Stimulated activated naive CD8-positive, alpha-beta T cell treated with anti-CD3 and anti-CD28 coated beads, Interleukin-15, Interleukin-2, amounts not matched to agents 100 ng/mL and 50 ng/mL, for 24 hours (primary cell): ENCODE data around the gene HSDL1.

Experiments used
- H3K27ac Mint-ChIP-seq: one replicate; pipeline ENCODE4 v1.8.0; 2021; ENCODE audit warnings: mild to moderate bottlenecking, mixed read lengths
- H3K27me3 Mint-ChIP-seq: one replicate; pipeline ENCODE4 v1.8.0; 2021; ENCODE audit warnings: mixed read lengths
- H3K36me3 Mint-ChIP-seq: one replicate; pipeline ENCODE4 v1.8.0; 2021; ENCODE audit warnings: low read depth, mixed read lengths
- H3K4me1 Mint-ChIP-seq: one replicate; pipeline ENCODE4 v1.8.0; 2021; ENCODE audit warnings: low read depth, mixed read lengths
- H3K4me3 Mint-ChIP-seq: one replicate; pipeline ENCODE4 v1.8.0; 2021; ENCODE audit warnings: mild to moderate bottlenecking, mixed read lengths
- H3K9me3 Mint-ChIP-seq: one replicate; pipeline ENCODE4 v1.8.0; 2021; ENCODE audit warnings: mixed read lengths

HSDL1 gene

GRCh38 chr16:84159007-84159406, 14.0 kb upstream of the HSDL1 start:
- H3K27ac Mint-ChIP-seq = no peak overlapping the region
- H3K9me3 Mint-ChIP-seq = no peaks in the 10 kb centered on the region
- H3K4me3 Mint-ChIP-seq = no peak overlapping the region
- peaks cover 46% of the 10 kb centered on the region for H3K27me3 Mint-ChIP-seq
- H3K36me3 Mint-ChIP-seq = no peaks in the 10 kb centered on the region
- H3K4me1 Mint-ChIP-seq = no peaks in the 10 kb centered on the region

GRCh38 chr16:84156342-84156784, 11.4 kb upstream of the HSDL1 start:
- H3K27me3 Mint-ChIP-seq = peaks cover 35% of the 10 kb centered on the region
- H3K27ac Mint-ChIP-seq = no peak overlapping the region
- no peaks in the 10 kb centered on the region for H3K36me3 Mint-ChIP-seq
- H3K4me1 Mint-ChIP-seq = no peaks in the 10 kb centered on the region
- no peaks in the 10 kb centered on the region for H3K9me3 Mint-ChIP-seq
- no peak overlapping the region for H3K4me3 Mint-ChIP-seq

- H3K9me3 Mint-ChIP-seq = no peaks in the 10 kb centered on the region
- H3K4me3 Mint-ChIP-seq = no peak overlapping the region
- no peak overlapping the region for H3K27ac Mint-ChIP-seq
- no peaks in the 10 kb centered on the region for H3K4me1 Mint-ChIP-seq
- peaks cover 32% of the 10 kb centered on the region for H3K27me3 Mint-ChIP-seq
- no peaks in the 10 kb centered on the region for H3K36me3 Mint-ChIP-seq
Observed at GRCh38 chr16:84155771-84156170, 10.8 kb upstream of the HSDL1 start.

GRCh38 chr16:84155226-84155625, 10.2 kb upstream of the HSDL1 start:
- Mint-ChIP-seq H3K4me1 (no peaks in the 10 kb centered on the region), H3K36me3 (no peaks in the 10 kb centered on the region), H3K27me3 (peaks cover 33% of the 10 kb centered on the region)

GRCh38 chr16:84153660-84154214, 8.8 kb upstream of the HSDL1 start:
- Mint-ChIP-seq H3K27me3 (peaks cover 28% of the 10 kb centered on the region), H3K4me3 (no peak overlapping the region), H3K9me3 (no peaks in the 10 kb centered on the region), H3K36me3 (no peaks in the 10 kb centered on the region), H3K4me1 (no peaks in the 10 kb centered on the region), H3K27ac (no peak overlapping the region)

More at GRCh38 chr16:84155226-84155625, 10.2 kb upstream of the HSDL1 start:
- Mint-ChIP-seq H3K27ac (no peak overlapping the region), H3K4me3 (no peak overlapping the region), H3K9me3 (no peaks in the 10 kb centered on the region)

- Mint-ChIP-seq H3K4me1 (no peaks in the 10 kb centered on the region), H3K27me3 (peaks cover 22% of the 10 kb centered on the region), H3K9me3 (no peaks in the 10 kb centered on the region), H3K36me3 (no peaks in the 10 kb centered on the region), H3K27ac (no peak overlapping the region), H3K4me3 (no peak overlapping the region)
Observed at GRCh38 chr16:84150926-84151325, 5.9 kb upstream of the HSDL1 start.

GRCh38 chr16:84144209-84144858, 643 bp downstream of the HSDL1 start:
- Mint-ChIP-seq H3K27ac (peak overlapping the region; percentile 82), H3K9me3 (no peaks in the 10 kb centered on the region), H3K36me3 (peaks cover 4% of the 10 kb centered on the region), H3K27me3 (peaks cover 8% of the 10 kb centered on the region), H3K4me1 (peaks cover 39% of the 10 kb centered on the region), H3K4me3 (peak overlapping the region; percentile 90)

GRCh38 chr16:84143784-84144199, 1.2 kb downstream of the HSDL1 start:
- H3K4me1 Mint-ChIP-seq = peaks cover 44% of the 10 kb centered on the region
- H3K4me3 Mint-ChIP-seq = peak overlapping the region; percentile 90
- H3K9me3 Mint-ChIP-seq = no peaks in the 10 kb centered on the region
- peak overlapping the region; percentile 82 for H3K27ac Mint-ChIP-seq
- H3K27me3 Mint-ChIP-seq = peaks cover 5% of the 10 kb centered on the region
- H3K36me3 Mint-ChIP-seq = peaks cover 8% of the 10 kb centered on the region

- peak overlapping the region; percentile 64 for H3K4me3 Mint-ChIP-seq
Observed at GRCh38 chr16:84143081-84143480, 1.9 kb downstream of the HSDL1 start.

GRCh38 chr16:84141143-84141670, 3.8 kb downstream of the HSDL1 start:
- H3K36me3 Mint-ChIP-seq = peaks cover 11% of the 10 kb centered on the region
- no peaks in the 10 kb centered on the region for H3K27me3 Mint-ChIP-seq
- H3K9me3 Mint-ChIP-seq = no peaks in the 10 kb centered on the region
- H3K4me3 Mint-ChIP-seq = no peak overlapping the region
- no peak overlapping the region for H3K27ac Mint-ChIP-seq
- H3K4me1 Mint-ChIP-seq = peaks cover 70% of the 10 kb centered on the region

More at GRCh38 chr16:84143081-84143480, 1.9 kb downstream of the HSDL1 start:
- peaks cover 51% of the 10 kb centered on the region for H3K4me1 Mint-ChIP-seq
- peaks cover 4% of the 10 kb centered on the region for H3K27me3 Mint-ChIP-seq
- H3K9me3 Mint-ChIP-seq = no peaks in the 10 kb centered on the region
- peaks cover 11% of the 10 kb centered on the region for H3K36me3 Mint-ChIP-seq
- peak overlapping the region; percentile 50 for H3K27ac Mint-ChIP-seq

- peaks cover 15% of the 10 kb centered on the region for H3K36me3 Mint-ChIP-seq
- peaks cover 74% of the 10 kb centered on the region for H3K4me1 Mint-ChIP-seq
- no peaks in the 10 kb centered on the region for H3K27me3 Mint-ChIP-seq
- no peaks in the 10 kb centered on the region for H3K9me3 Mint-ChIP-seq
- peak overlapping the region; percentile 96 for H3K27ac Mint-ChIP-seq
- H3K4me3 Mint-ChIP-seq = no peak overlapping the region
Observed at GRCh38 chr16:84139628-84140258, 5.2 kb downstream of the HSDL1 start.

- Mint-ChIP-seq H3K27me3 (no peaks in the 10 kb centered on the region), H3K4me3 (peak overlapping the region; percentile 75), H3K4me1 (peaks cover 69% of the 10 kb centered on the region), H3K9me3 (no peaks in the 10 kb centered on the region), H3K36me3 (peaks cover 15% of the 10 kb centered on the region), H3K27ac (peak overlapping the region; percentile 96)
Observed at GRCh38 chr16:84138824-84139627, 6.0 kb downstream of the HSDL1 start.

- peaks cover 15% of the 10 kb centered on the region for H3K36me3 Mint-ChIP-seq
- no peaks in the 10 kb centered on the region for H3K27me3 Mint-ChIP-seq
- peaks cover 64% of the 10 kb centered on the region for H3K4me1 Mint-ChIP-seq
- H3K27ac Mint-ChIP-seq = peak overlapping the region; percentile 96
- H3K4me3 Mint-ChIP-seq = peak overlapping the region; percentile 75
- H3K9me3 Mint-ChIP-seq = no peaks in the 10 kb centered on the region
Observed at GRCh38 chr16:84138500-84138823, 6.5 kb downstream of the HSDL1 start.

- H3K9me3 Mint-ChIP-seq = no peaks in the 10 kb centered on the region
- H3K4me1 Mint-ChIP-seq = peaks cover 63% of the 10 kb centered on the region
- H3K4me3 Mint-ChIP-seq = peak overlapping the region; percentile 27
- H3K27me3 Mint-ChIP-seq = no peaks in the 10 kb centered on the region
- H3K27ac Mint-ChIP-seq = peak overlapping the region; percentile 82
- H3K36me3 Mint-ChIP-seq = peaks cover 15% of the 10 kb centered on the region
Observed at GRCh38 chr16:84137769-84138357, 7.1 kb downstream of the HSDL1 start.
